Prostate gland (tissue), 2 donors: ENCODE measurements around the gene ADAM22. TPM values are rescaled to one million over a fixed set of nuclear protein-coding genes. Genes with fewer than 3 reads are reported as not detected.

ENCODE experiments used
- DNase-seq: peaks from one replicate; pipeline ENCODE4 v3.0.0-alpha.2; 2019; ENCODE audit warnings: low spot score
- H3K27ac ChIP-seq, 2 donors: fragments of 200-600 bp; sonication (generic); 2 replicates each; pipeline ENCODE4 v1.5.1; 2017 to 2019
- H3K27me3 ChIP-seq: fragments of 200-600 bp; sonication (generic); replicated peaks from 2 replicates; pipeline ENCODE4 v1.5.1; 2019; ENCODE audit not compliant: insufficient read depth
- H3K36me3 ChIP-seq, 2 donors: fragments of 200-600 bp; sonication (generic); 1 replicate in 1 of 2; 2 replicates in 1 of 2; pipeline versions ENCODE4 v1.5.1 to v1.8.1; 2017 to 2019
- H3K4me1 ChIP-seq: fragments of 200-600 bp; sonication (generic); replicated peaks from 2 replicates; pipeline ENCODE4 v1.5.1; 2019
- H3K4me3 ChIP-seq, 2 donors: fragments of 200-600 bp; sonication (generic); 2 replicates each; pipeline ENCODE4 v1.5.1; 2017 to 2019
- H3K9me3 ChIP-seq: fragments of 200-600 bp; sonication (generic); 2 replicates; pipeline ENCODE4 v1.5.1; 2017
- CTCF ChIP-seq, 4 experiments: fragments of 200-600 bp in 2 of 4; fragments of 450-650 bp in 2 of 4; sonication (generic) in 2 of 4; IDR thresholded peaks; 1 replicate in 3 of 4; 2 replicates in 1 of 4; pipeline ENCODE4 v1.5.1; 2016 to 2019; ENCODE audit warnings: antibody characterized with exemption in 4 of 4, mild to moderate bottlenecking in 2 of 4, moderate library complexity in 2 of 4
- POLR2A ChIP-seq: fragments of 450-650 bp; IDR thresholded peaks from one replicate; pipeline ENCODE4 v1.6.1; 2016; ENCODE audit warnings: antibody characterized with exemption, mild to moderate bottlenecking
- POLR2AphosphoS5 ChIP-seq: sonication (generic); formaldehyde crosslinking; IDR thresholded peaks from one replicate; pipeline ENCODE4 v1.6.1; 2017; ENCODE audit warnings: antibody characterized with exemption
- WGBS: methylation state at CpG from one replicate; pipeline ENCODE4 v1.1.5; 2018; 5-methylcytosine and 5-hydroxymethylcytosine counted together
- intact Hi-C: fragments of 100-400 bp; cut with DNase I; formaldehyde crosslinking; loops from one replicate; pipeline ENCODE4 v1.14.2; 2022
- total RNA-seq, 2 donors: library from RNA; depleted of rRNA; stranded (reverse); fragments of >200 nt; gene quantifications; one replicate each; pipeline ENCODE4 v1.1.0, GENCODE V29; 2016

The ADAM22 gene
- total RNA-seq, 2 donors from 2014 or later, result 8.4 to 8.5 TPM

- no peak overlapping the region for H3K27ac ChIP-seq
- no peak overlapping the region for H3K4me3 ChIP-seq
- H3K9me3 ChIP-seq, result no peaks in the 10 kb centered on the region
- H3K4me1 ChIP-seq, result no peaks in the 10 kb centered on the region
- DNase-seq, result no peak
- no peaks in the 10 kb centered on the region for H3K36me3 ChIP-seq
- intact Hi-C loops, result no loop called here
- 82% methylated on average over 5 of the region's 5 CpGs for WGBS
- TF ChIP-seq POLR2A (no peak), POLR2AphosphoS5 (no peak), CTCF (IDR thresholded peaks at IDR 0.05) (no peak)
- no peaks in the 10 kb centered on the region for H3K27me3 ChIP-seq
These were observed 250.8 kb downstream of the ADAM22 start for GRCh38 chr7:88184848-88185304.

GRCh38 chr7:88185650-88186049 lies 251.6 kb downstream of the ADAM22 start:
- intact Hi-C loops, result no loop called here
- no peak overlapping the region for H3K4me3 ChIP-seq
- TF ChIP-seq POLR2A (no peak), POLR2AphosphoS5 (no peak), CTCF (IDR thresholded peaks at IDR 0.05) (no peak)

GRCh38 chr7:88191911-88192310 lies 257.9 kb downstream of the ADAM22 start:
- H3K4me1 ChIP-seq, result no peaks in the 10 kb centered on the region
- intact Hi-C loops, result no loop called here
- no peak for TF ChIP-seq POLR2A
- TF ChIP-seq POLR2AphosphoS5, result no peak
- H3K4me3 ChIP-seq, result no peak overlapping the region
- H3K36me3 ChIP-seq, result no peaks in the 10 kb centered on the region
- WGBS, result 76% methylated on average over 3 of the region's 3 CpGs
- DNase-seq, result no peak
- H3K9me3 ChIP-seq, result no peaks in the 10 kb centered on the region
- no peak overlapping the region for H3K27ac ChIP-seq
- H3K27me3 ChIP-seq, result no peaks in the 10 kb centered on the region

More at GRCh38 chr7:88185650-88186049, 251.6 kb downstream of the ADAM22 start:
- Histone ChIP-seq H3K27ac (no peak overlapping the region), H3K27me3 (no peaks in the 10 kb centered on the region), H3K9me3 (no peaks in the 10 kb centered on the region), H3K36me3 (no peaks in the 10 kb centered on the region), H3K4me1 (no peaks in the 10 kb centered on the region)
- no peak for DNase-seq

GRCh38 chr7:88200261-88200660 lies 266.2 kb downstream of the ADAM22 start:
- peaks cover 0 to 3% of the 10 kb centered on the region in 2 donors for H3K36me3 ChIP-seq
- DNase-seq, result no peak
- H3K27me3 ChIP-seq, result no peaks in the 10 kb centered on the region
- no peak for TF ChIP-seq POLR2AphosphoS5
- TF ChIP-seq POLR2A, result no peak
- no peak for TF ChIP-seq CTCF (IDR thresholded peaks at IDR 0.05)
- WGBS, result 75% methylated on average over 3 of the region's 3 CpGs
- H3K9me3 ChIP-seq, result no peaks in the 10 kb centered on the region
- no peaks in the 10 kb centered on the region for H3K4me1 ChIP-seq
- H3K27ac ChIP-seq, result no peak overlapping the region
- intact Hi-C loops, result no loop called here
- H3K4me3 ChIP-seq, result no peak overlapping the region

GRCh38 chr7:88200789-88201188 lies 266.7 kb downstream of the ADAM22 start:
- no peak for TF ChIP-seq POLR2AphosphoS5
- TF ChIP-seq POLR2A, result no peak
- no peak for TF ChIP-seq CTCF (IDR thresholded peaks at IDR 0.05)
- Histone ChIP-seq H3K27ac (no peak overlapping the region), H3K4me1 (no peaks in the 10 kb centered on the region), H3K36me3 (peaks cover 0 to 3% of the 10 kb centered on the region in 2 donors), H3K27me3 (no peaks in the 10 kb centered on the region), H3K4me3 (no peak overlapping the region), H3K9me3 (no peaks in the 10 kb centered on the region)
- DNase-seq, result no peak
- 57% methylated on average over 4 of the region's 4 CpGs for WGBS
- intact Hi-C loops, result no loop called here
